GM21423 (cell line): ENCODE data around the gene NAALADL2.

Source experiments
- ATAC-seq: cut with Tn5 transposase; IDR thresholded peaks from one replicate; pipeline ENCODE4 v1.9.1; 2021; ENCODE audit warnings: mild to moderate bottlenecking, moderate library complexity; ENCODE audit not compliant: unreplicated experiment

NAALADL2 gene

DNA sequence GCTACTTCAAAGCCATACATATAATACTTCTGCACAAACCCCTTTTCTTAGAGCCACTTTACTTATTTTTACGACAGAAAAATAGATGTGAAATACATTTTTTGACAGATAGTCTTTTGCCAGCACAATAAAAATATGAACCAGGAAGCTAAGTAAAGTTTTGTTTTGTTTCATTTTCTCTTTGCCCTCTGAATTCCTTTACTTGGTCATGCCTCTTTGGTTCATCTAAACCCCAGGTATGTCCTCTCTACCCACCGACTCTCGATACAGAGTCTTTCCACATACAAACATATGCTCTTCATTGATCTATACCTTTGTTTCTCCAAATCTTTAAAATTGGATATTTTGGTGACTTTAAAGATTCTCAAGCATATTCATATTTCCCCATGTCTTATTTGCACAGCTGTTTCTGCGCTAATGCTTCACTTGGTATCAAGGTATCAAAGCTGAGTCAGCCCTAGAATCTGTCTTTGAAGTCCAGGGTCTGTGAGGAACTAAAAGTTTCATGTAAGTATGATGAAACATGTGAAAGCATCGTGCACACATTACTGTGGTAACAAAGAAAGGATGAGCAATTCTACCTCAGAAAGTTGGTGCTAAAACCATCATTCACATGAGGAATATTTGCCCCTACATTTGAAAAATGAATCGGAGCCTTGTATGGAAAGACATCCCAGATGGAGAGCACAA is 845.4 kb downstream of the NAALADL2 start:
- no peak for ATAC-seq

GRCh38 chr3:175713268-175713667 is 854.1 kb downstream of the NAALADL2 start:
- ATAC-seq, result no peak

- no peak for ATAC-seq
Measured at GRCh38 chr3:175716446-175716845, 857.3 kb downstream of the NAALADL2 start.

GRCh38 chr3:175726228-175726627 is 867.1 kb downstream of the NAALADL2 start:
- ATAC-seq, result no peak

DNA sequence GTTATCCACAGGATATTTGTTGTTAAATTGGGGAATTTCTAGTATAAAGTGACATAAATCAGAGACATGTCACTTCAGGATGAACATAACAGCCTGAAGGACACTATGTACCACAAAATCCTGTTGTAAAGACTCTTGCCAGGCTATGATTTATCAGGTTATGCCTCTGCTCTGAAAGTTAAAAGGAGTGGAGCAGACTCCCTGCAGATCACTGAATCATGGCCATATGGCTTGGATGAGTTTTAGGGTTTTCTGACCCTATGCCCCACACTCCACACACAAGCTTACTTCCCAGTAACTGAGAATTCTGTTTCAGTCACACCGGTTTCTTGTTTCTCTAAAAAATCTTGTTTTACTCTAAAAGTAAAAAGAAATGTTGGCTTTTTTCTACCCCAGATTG is 869.4 kb downstream of the NAALADL2 start:
- ATAC-seq, result no peak

DNA sequence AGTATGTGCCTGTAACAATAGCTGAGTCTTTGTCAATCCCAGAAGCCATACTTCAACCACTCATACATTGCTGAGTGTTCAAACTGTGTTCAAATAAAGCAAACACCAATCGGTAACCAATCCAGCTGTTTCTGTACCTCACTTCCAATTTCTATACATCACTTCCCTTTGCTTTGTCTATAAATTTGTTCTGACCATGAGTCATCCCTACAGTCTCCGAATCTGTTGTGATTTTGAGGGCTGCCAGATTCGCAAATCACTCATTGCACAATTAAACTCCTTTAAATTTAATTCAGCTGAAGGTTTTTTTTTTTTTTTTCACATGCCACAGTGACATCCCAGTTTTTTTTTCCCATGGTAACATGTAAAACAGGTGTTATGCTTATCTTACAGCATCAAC is 870.3 kb downstream of the NAALADL2 start:
- ATAC-seq, result no peak

GRCh38 chr3:175731543-175731942 is 872.4 kb downstream of the NAALADL2 start:
- ATAC-seq, result no peak

DNA sequence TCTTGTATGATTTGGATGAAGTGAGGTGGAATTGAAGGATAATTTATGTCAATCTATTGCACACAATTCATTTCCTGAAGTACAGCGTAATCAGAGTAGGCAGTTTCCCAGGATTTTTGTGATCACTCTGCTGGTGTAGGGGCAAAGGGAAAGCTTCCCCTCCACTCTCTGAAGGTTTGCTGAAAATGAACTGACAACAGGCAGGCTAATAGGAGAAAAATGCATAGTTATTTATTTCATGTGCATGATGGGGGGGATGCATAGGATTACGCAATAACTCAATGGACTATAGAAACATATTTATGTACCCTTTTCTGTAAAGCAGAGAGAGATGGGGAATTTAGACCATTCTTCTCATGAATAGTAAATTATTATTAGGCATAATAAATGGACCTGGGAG is 872.9 kb downstream of the NAALADL2 start:
- ATAC-seq, result no peak

- no peak for ATAC-seq
Measured at GRCh38 chr3:175735866-175736265, 876.7 kb downstream of the NAALADL2 start.

- ATAC-seq, result no peak
Measured at GRCh38 chr3:175737646-175738572, 878.8 kb downstream of the NAALADL2 start.

- no peak for ATAC-seq
Measured at GRCh38 chr3:175741951-175742350, 882.8 kb downstream of the NAALADL2 start.

- no peak for ATAC-seq
Measured at GRCh38 chr3:175743733-175744400, 884.7 kb downstream of the NAALADL2 start.

- ATAC-seq, result no peak
Measured at GRCh38 chr3:175746308-175746707, 887.2 kb downstream of the NAALADL2 start.

DNA sequence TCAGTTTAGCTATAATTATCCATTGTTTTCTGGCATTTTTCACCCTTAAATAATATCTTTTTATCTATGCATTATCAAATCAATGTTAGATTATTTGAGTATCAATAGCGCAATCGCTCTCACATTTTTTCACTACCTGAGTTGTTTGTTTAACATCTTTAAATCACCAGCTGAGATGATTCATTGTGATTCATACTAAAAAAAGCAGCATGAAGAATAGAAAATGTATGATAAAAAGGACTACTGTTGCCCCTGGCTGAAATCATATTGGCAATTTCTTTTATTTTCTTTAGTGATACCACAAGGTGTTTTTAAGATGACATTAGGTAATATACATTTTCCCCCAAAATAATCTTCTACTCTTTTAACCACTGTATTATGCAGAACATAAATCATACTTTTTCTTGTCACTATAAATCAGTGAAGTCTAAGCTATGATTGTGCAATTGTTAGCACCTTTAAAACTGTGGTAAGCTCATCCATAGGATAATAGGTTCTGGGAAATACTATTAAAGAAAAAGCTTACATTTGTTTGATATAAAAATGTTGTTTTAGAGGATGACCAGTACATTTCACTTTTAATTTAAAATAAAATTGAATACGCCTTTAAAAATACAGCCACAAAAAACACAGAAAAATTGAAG is 889.1 kb downstream of the NAALADL2 start:
- no peak for ATAC-seq

DNA sequence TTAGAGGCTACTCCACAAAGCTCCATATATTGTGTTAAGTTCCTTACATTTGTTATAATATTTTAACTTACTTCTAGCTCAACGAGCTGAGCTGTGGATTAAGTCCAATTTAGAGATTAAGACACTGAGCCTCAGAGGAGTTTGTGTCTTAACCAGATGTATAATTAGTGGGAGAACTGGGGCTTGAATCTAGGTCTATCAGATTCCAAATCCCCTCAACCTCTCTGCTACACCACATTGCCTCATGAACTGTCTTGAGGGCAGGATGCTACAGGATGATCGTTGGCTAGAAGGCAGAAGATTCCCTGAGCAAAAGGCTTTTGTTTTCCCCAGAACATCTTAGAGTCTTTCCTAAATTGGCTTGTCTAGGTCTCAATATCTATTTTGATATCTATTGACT is 890.8 kb downstream of the NAALADL2 start:
- no peak for ATAC-seq

GRCh38 chr3:175751089-175751488 is 892.0 kb downstream of the NAALADL2 start:
- no peak for ATAC-seq

DNA sequence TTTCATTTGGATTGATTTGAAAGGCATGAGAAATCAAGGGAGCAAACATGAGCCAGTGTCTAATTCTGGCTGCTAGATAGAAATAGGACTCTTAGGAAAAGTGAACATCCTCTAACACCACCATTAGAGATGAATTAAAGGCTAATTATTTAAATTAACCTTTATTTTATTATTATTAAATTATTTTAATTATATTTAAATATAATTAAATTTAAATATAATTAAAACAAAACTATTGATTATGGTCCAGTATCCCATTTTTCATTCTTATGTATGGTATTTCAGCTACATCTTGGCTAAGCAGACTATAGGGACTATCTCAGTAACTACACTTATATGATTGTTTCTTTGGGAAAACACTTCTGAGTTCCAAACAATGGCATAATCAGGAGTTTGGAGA is 904.8 kb downstream of the NAALADL2 start:
- no peak for ATAC-seq

DNA sequence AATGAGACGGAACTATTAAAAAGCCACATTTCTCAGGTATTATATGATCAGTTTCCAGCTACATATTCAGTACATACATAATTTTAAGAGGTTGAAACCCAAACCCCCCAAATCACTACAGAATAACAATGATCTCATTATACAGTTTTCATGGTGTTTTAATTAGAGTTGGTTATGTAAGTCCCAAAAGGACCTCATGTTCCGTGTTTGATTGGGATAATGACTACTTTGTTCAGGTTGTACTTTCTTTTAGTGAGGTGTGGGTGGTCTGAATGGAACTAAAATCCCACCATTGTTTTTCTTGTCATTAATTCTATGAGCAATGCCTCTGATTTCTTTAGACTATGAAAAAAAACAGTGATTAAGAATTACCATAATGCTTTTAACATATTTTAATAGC is 905.6 kb downstream of the NAALADL2 start:
- no peak for ATAC-seq

DNA sequence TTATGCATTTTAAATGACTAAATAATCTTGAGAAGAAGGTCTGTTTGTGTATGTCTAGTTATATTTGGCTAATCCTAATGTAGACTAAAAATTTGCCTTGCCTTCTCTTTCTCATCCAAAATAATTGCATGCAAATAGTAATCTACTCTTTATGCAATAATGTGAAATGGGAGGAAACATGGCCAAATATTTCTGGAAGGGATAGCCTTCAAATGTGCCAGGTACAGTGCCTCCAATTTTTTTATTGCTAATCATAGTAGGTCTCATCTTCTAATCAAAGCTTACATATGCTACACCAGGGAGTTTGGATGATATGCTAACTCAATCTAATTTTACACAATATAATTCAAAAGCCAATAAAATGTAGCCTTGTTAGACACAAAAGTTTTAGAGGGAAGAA is 911.3 kb downstream of the NAALADL2 start:
- no peak for ATAC-seq

DNA sequence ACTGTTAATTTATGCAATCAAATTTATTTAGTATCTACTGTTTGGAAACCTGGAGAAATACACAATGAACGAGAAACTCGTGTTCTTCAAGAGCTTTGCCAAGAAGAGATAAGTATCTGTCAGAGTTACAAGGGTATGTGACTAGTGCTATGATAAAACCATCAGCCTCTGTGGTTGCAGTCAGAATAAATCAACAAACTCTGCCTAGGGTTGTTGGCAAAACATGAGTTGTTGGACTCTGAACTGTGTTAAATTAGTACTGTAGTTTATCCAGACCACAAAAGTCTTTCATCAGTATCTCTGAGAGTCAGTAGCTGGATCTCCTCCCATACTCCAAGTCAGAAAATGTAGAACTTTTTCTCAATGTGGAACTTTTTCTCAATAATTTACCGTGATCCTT is 918.4 kb downstream of the NAALADL2 start:
- no peak for ATAC-seq

DNA sequence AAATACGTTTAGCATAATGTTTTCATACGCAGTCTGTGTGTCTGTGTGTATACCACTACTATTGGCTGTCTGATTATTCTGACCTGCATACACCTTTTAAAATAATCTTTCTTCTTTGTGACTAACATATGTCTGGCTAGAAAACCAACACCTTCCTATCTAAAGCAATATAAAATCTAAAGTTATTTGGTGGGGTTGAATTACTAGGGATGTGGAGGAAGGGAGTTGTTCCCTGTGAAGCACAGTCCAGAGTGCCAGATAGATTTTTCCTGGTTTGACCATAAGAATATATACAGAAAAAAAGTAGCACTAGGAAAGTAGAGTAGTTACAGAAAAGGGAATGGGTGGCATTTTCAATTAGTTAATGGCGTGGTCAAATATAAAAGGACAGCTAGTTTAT is 918.8 kb downstream of the NAALADL2 start:
- ATAC-seq, result no peak
